Neural progenitor cell (in vitro differentiated cells): Measurements from ENCODE around the gene CCDC138. TPM values are rescaled to one million over a fixed set of nuclear protein-coding genes. Genes with fewer than 3 reads are reported as not detected.
A peak's percentile ranks its signal among the peaks of the same experiment; 100 is the strongest.

Experiments used
- DNase-seq: peaks from one replicate; pipeline ENCODE4 v3.0.0-alpha.2; 2016; ENCODE audit warnings: low spot score
- H2AFZ ChIP-seq: fragments of 200-600 bp; sonication (generic); replicated peaks from 2 replicates; pipeline ENCODE4 v1.6.1; 2016; ENCODE audit warnings: antibody characterized with exemption
- H3F3A ChIP-seq: fragments of 200-600 bp; sonication (generic); 2 replicates; pipeline ENCODE4 v1.6.1; 2016; ENCODE audit warnings: antibody characterized with exemption, low read depth
- H3K27ac ChIP-seq: fragments of 200-600 bp; sonication (generic); 2 replicates; pipeline ENCODE4 v1.5.1; 2016; ENCODE audit warnings: mild to moderate bottlenecking
- H3K27me3 ChIP-seq: fragments of 200-600 bp; sonication (generic); 2 replicates; pipeline ENCODE4 v1.6.1; 2016; ENCODE audit warnings: mild to moderate bottlenecking, moderate library complexity
- H3K36me3 ChIP-seq: fragments of 200-600 bp; sonication (generic); 2 replicates; pipeline ENCODE4 v1.5.1; 2016
- H3K4me1 ChIP-seq: fragments of 200-600 bp; sonication (generic); 2 replicates; pipeline ENCODE4 v1.6.1; 2016; ENCODE audit warnings: mixed run types
- H3K4me2 ChIP-seq: fragments of 200-600 bp; sonication (generic); 2 replicates; pipeline ENCODE4 v1.6.1; 2016
- H3K4me3 ChIP-seq: fragments of 200-600 bp; sonication (generic); 2 replicates; pipeline ENCODE4 v1.5.1; 2016
- H3K79me2 ChIP-seq: fragments of 200-600 bp; sonication (generic); 2 replicates; pipeline ENCODE4 v1.6.1; 2016; ENCODE audit warnings: low read depth
- H3K9ac ChIP-seq: fragments of 200-600 bp; sonication (generic); 2 replicates; pipeline ENCODE4 v1.6.1; 2016
- H3K9me3 ChIP-seq: fragments of 200-600 bp; sonication (generic); 2 replicates; pipeline ENCODE4 v1.5.1; 2016; ENCODE audit warnings: low read depth
- H4K20me1 ChIP-seq: fragments of 200-600 bp; sonication (generic); 2 replicates; pipeline ENCODE4 v1.6.1; 2016; ENCODE audit warnings: low read depth
- H3K27ac Mint-ChIP-seq: 3 replicates; pipeline ENCODE4 v1.8.0; 2021; ENCODE audit warnings: mixed read lengths
- H3K27me3 Mint-ChIP-seq: 2 replicates; pipeline ENCODE4 v1.8.0; 2022; ENCODE audit warnings: low read depth, mild to moderate bottlenecking, inconsistent platforms, moderate library complexity, mixed read lengths; ENCODE audit not compliant: insufficient read depth
- H3K36me3 Mint-ChIP-seq: 3 replicates; pipeline ENCODE4 v1.8.0; 2021; ENCODE audit warnings: mixed read lengths
- H3K4me1 Mint-ChIP-seq: 3 replicates; pipeline ENCODE4 v1.8.0; 2021; ENCODE audit warnings: mixed read lengths
- H3K4me3 Mint-ChIP-seq: 3 replicates; pipeline ENCODE4 v1.8.0; 2021; ENCODE audit warnings: mild to moderate bottlenecking, moderate library complexity, mixed read lengths
- H3K9me3 Mint-ChIP-seq: 3 replicates; pipeline ENCODE4 v1.8.0; 2020; ENCODE audit warnings: mixed read lengths
- EZH2 ChIP-seq: fragments of 200-600 bp; sonication (generic); IDR thresholded peaks from 2 replicates; pipeline ENCODE4 v1.6.1; 2017; ENCODE audit warnings: antibody characterized with exemption, mild to moderate bottlenecking, moderate library complexity
- EZH2phosphoT487 ChIP-seq: fragments of 200-600 bp; sonication (generic); IDR thresholded peaks from 2 replicates; pipeline ENCODE4 v1.6.1; 2017; ENCODE audit warnings: antibody characterized with exemption
- total RNA-seq: library from RNA; depleted of rRNA; stranded (reverse); fragments of >200 nt; gene quantifications from 2 replicates; pipeline ENCODE4 v1.2.3, GENCODE V29; 2015; ENCODE audit warnings: low replicate concordance
- TF ChIP-seq, protein P1 (sequence below): fragments of 200-600 bp; sonication (generic); IDR thresholded peaks from 2 replicates; pipeline ENCODE4 v1.5.1; 2017; ENCODE audit warnings: antibody characterized with exemption, mild to moderate bottlenecking

CCDC138 gene
- total RNA-seq, 1 donor from 2014 or later, result 92.6 TPM

DNA sequence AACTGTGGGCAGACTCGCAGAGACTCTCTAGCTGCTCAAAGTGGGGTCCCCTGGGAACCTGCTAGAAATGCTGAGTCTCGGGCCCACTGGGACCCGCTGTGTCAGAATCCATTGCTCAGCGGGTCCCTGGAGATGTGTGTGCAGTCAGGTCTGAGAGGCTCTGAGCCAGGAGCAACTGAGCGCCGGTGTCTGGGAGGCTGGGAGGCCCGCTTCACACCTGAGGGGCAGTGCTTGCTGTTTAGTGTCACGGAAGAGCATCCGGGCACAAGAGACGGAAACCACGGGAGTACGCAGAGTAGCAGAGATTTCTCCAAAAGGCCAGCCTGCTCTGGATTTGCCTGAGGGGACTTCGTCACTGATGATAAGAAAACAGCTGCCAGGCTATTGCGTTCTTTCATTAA lies 132.4 kb downstream of the CCDC138 start:
- Histone ChIP-seq H2AFZ (no peak overlapping the region), H3K27me3 (no peaks in the 10 kb centered on the region), H3K27ac (no peak overlapping the region), H3F3A (peaks cover 5% of the 10 kb centered on the region), H3K79me2 (no peaks in the 10 kb centered on the region), H4K20me1 (peaks cover 7% of the 10 kb centered on the region), H3K36me3 (no peaks in the 10 kb centered on the region), H3K4me3 (no peak overlapping the region), H3K4me1 (peaks cover 37% of the 10 kb centered on the region), H3K4me2 (peak overlapping the region; percentile 39), H3K9me3 (no peaks in the 10 kb centered on the region), H3K9ac (no peak overlapping the region)
- Mint-ChIP-seq H3K36me3 (no peaks in the 10 kb centered on the region), H3K9me3 (no peaks in the 10 kb centered on the region), H3K27ac (peak overlapping the region; percentile 60), H3K27me3 (peaks cover 14% of the 10 kb centered on the region), H3K4me1 (peaks cover 59% of the 10 kb centered on the region), H3K4me3 (no peak overlapping the region)
- TF ChIP-seq, protein P1, sequence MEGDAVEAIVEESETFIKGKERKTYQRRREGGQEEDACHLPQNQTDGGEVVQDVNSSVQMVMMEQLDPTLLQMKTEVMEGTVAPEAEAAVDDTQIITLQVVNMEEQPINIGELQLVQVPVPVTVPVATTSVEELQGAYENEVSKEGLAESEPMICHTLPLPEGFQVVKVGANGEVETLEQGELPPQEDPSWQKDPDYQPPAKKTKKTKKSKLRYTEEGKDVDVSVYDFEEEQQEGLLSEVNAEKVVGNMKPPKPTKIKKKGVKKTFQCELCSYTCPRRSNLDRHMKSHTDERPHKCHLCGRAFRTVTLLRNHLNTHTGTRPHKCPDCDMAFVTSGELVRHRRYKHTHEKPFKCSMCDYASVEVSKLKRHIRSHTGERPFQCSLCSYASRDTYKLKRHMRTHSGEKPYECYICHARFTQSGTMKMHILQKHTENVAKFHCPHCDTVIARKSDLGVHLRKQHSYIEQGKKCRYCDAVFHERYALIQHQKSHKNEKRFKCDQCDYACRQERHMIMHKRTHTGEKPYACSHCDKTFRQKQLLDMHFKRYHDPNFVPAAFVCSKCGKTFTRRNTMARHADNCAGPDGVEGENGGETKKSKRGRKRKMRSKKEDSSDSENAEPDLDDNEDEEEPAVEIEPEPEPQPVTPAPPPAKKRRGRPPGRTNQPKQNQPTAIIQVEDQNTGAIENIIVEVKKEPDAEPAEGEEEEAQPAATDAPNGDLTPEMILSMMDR, result no peak
- TF ChIP-seq EZH2phosphoT487 (no peak), EZH2 (no peak)
- no peak for DNase-seq

DNA sequence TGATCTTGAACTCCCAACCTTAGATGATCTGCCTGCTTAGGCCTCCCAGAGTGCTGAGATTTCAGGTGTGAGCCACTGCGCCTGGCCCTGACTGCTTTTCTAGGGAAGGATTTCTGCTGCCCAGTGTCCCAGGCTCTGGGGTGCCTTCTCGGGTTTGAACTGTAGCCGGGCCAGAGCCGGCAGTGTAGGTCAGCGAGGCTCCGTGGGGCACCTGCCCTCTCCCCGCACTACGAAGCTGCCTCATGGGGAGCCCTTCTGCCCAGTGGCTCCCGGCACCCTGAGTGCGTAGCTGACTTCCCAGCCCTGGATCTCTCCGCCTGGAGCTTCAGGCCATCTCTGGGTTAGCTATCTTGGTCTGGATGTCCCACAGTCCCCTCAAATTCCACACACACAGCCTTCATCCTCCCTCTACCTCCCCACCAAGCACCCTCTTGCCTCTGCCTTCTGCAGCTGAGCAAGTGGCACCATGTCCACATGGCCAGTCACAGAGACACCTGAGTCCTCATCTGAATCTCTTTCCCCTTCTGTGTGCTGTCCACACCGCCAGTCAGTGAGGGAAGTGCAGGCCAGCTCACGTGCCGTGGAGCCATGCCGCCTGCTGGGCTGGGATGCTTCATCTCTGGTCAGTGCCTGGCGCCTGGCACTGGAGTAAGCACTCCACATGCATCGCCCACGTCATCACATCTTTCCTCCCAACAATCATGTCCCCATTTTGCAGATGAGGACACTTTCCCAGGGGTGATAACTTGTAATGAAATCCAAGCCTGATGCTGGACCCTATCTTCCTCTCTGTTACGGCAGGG lies 133.2 kb downstream of the CCDC138 start:
- H3K9ac ChIP-seq, result no peak overlapping the region
- peak overlapping the region; percentile 64 for H3K27ac Mint-ChIP-seq
- peaks cover 7% of the 10 kb centered on the region for H4K20me1 ChIP-seq
- peaks cover 37% of the 10 kb centered on the region for H3K4me1 ChIP-seq
- no peak overlapping the region for H2AFZ ChIP-seq
- H3K9me3 Mint-ChIP-seq, result no peaks in the 10 kb centered on the region
- no peak for TF ChIP-seq EZH2phosphoT487
- TF ChIP-seq, protein P1, result no peak
- no peak for TF ChIP-seq EZH2
- no peaks in the 10 kb centered on the region for H3K79me2 ChIP-seq
- peaks cover 5% of the 10 kb centered on the region for H3F3A ChIP-seq
- H3K27ac ChIP-seq, result no peak overlapping the region
- H3K27me3 Mint-ChIP-seq, result peaks cover 19% of the 10 kb centered on the region
- H3K4me3 Mint-ChIP-seq, result no peak overlapping the region
- H3K36me3 Mint-ChIP-seq, result no peaks in the 10 kb centered on the region
- no peak overlapping the region for H3K4me2 ChIP-seq
- H3K4me1 Mint-ChIP-seq, result peaks cover 65% of the 10 kb centered on the region
- H3K9me3 ChIP-seq, result no peaks in the 10 kb centered on the region
- no peaks in the 10 kb centered on the region for H3K36me3 ChIP-seq
- no peak for DNase-seq
- H3K4me3 ChIP-seq, result no peak overlapping the region
- no peaks in the 10 kb centered on the region for H3K27me3 ChIP-seq

DNA sequence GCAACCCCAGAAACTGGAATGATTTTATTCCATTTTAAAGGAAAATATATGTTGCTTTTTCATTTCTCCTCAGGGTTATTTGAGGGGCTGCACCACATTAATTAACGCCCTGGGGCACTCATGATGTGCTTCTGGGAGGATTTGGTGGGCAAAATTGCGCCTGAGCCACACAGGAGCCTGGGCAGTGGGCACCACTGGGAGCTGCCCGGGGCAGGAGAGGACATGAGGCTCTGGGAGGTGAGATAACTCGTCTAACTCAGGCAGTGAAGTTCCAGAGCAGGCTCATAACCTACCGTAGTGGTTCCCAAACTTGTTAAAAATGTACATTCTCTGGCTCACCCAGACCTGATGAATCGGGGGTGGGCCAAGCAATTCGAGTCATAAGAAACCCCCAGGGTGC lies 134.1 kb downstream of the CCDC138 start:
- no peaks in the 10 kb centered on the region for H3K27me3 ChIP-seq
- H3K27ac ChIP-seq, result no peak overlapping the region
- H3K36me3 Mint-ChIP-seq, result no peaks in the 10 kb centered on the region
- H4K20me1 ChIP-seq, result peaks cover 7% of the 10 kb centered on the region
- no peak overlapping the region for H3K9ac ChIP-seq
- peaks cover 68% of the 10 kb centered on the region for H3K4me1 Mint-ChIP-seq
- H3K4me3 Mint-ChIP-seq, result no peak overlapping the region
- TF ChIP-seq EZH2 (no peak), EZH2phosphoT487 (no peak)
- TF ChIP-seq, protein P1, result no peak
- no peaks in the 10 kb centered on the region for H3K79me2 ChIP-seq
- no peaks in the 10 kb centered on the region for H3K36me3 ChIP-seq
- H3K4me2 ChIP-seq, result no peak overlapping the region
- H3K9me3 ChIP-seq, result no peaks in the 10 kb centered on the region
- H2AFZ ChIP-seq, result no peak overlapping the region
- DNase-seq, result no peak
- peaks cover 5% of the 10 kb centered on the region for H3F3A ChIP-seq
- H3K27ac Mint-ChIP-seq, result peak overlapping the region; percentile 88
- no peak overlapping the region for H3K4me3 ChIP-seq
- peaks cover 37% of the 10 kb centered on the region for H3K4me1 ChIP-seq
- H3K27me3 Mint-ChIP-seq, result peaks cover 21% of the 10 kb centered on the region
- H3K9me3 Mint-ChIP-seq, result no peaks in the 10 kb centered on the region
